Gastrocnemius medialis (tissue), 4 donors: ENCODE data around the gene BCAP31. TPM values are rescaled to one million over a fixed set of nuclear protein-coding genes. Genes with fewer than 3 reads are reported as not detected.

Experiments used
- ATAC-seq, 2 donors: fragments of 150-250 bp; one replicate each; pipeline ENCODE4 v1.9.1; 2016
- DNase-seq, 2 donors: peaks; one replicate each; pipeline ENCODE4 v3.0.0-alpha.2; 2019
- H3K27ac ChIP-seq, 4 donors: fragments of 200-600 bp; sonication (generic); 1 replicate in 1 of 4; 2 replicates in 3 of 4; pipeline ENCODE4 v1.5.1; 2016 to 2018; ENCODE audit warnings: mild to moderate bottlenecking in 2 of 4, moderate library complexity in 1 of 4
- H3K27me3 ChIP-seq, 3 donors: fragments of 200-600 bp; sonication (generic) in 2 of 3; 1 replicate in 1 of 3; 2 replicates in 2 of 3; pipeline versions ENCODE4 v1.5.1 to v1.6.0; 2016 to 2019; ENCODE audit warnings: mild to moderate bottlenecking in 1 of 3, moderate library complexity in 1 of 3
- H3K36me3 ChIP-seq, 2 donors: fragments of 200-600 bp; sonication (generic) in 1 of 2; one replicate each; pipeline ENCODE4 v1.5.1; 2017 to 2018
- H3K4me1 ChIP-seq, 2 donors: fragments of 200-600 bp; sonication (generic) in 1 of 2; one replicate each; pipeline ENCODE4 v1.5.1; 2016 to 2017; ENCODE audit warnings: mild to moderate bottlenecking in 2 of 2
- H3K4me3 ChIP-seq, 4 donors: fragments of 200-600 bp; sonication (generic) in 3 of 4; 1 replicate in 1 of 4; 2 replicates in 3 of 4; pipeline ENCODE4 v1.5.1; 2016 to 2019; ENCODE audit warnings: mild to moderate bottlenecking in 2 of 4
- H3K9me3 ChIP-seq, 3 donors: fragments of 200-600 bp; sonication (generic) in 2 of 3; 1 replicate in 1 of 3; 2 replicates in 2 of 3; pipeline ENCODE4 v1.5.1; 2016 to 2019
- POLR2A ChIP-seq, 2 donors: fragments of 450-650 bp; IDR thresholded peaks; one replicate each; pipeline ENCODE4 v1.6.1; 2017; ENCODE audit warnings: antibody characterized with exemption in 2 of 2, mild to moderate bottlenecking in 2 of 2, moderate library complexity in 2 of 2
- in situ Hi-C, 4 donors: fragments of 200-750 bp; cut with MboI; loops; one replicate each; pipeline versions ENCODE4 v1.15.0 to v1.8.0; 2017; ENCODE audit warnings: low sequenced_read_pairs in 4 of 4
- intact Hi-C: fragments of 100-400 bp; cut with DNase I; formaldehyde crosslinking; loops from one replicate; pipeline ENCODE4 v1.15.1; 2023; ENCODE audit warnings: low total_unique reads
- total RNA-seq, 4 donors: library from RNA; depleted of rRNA; stranded (reverse); fragments of >200 nt; gene quantifications; one replicate each; pipeline versions ENCODE4 v1.1.0 to v1.2.3, GENCODE V29; 2016
- TF ChIP-seq, protein P1 (sequence below), 5 experiments: fragments of 450-650 bp in 3 of 5; fragments of 200-600 bp in 2 of 5; sonication (generic) in 2 of 5; IDR thresholded peaks in 4 of 5; conservative IDR thresholded peaks in 1 of 5; 1 replicate in 4 of 5; 2 replicates in 1 of 5; pipeline ENCODE4 v1.5.1; 2016 to 2019; ENCODE audit warnings: antibody characterized with exemption in 5 of 5, mild to moderate bottlenecking in 3 of 5, moderate library complexity in 3 of 5

Gene BCAP31
- total RNA-seq, 4 donors from 2014 or later = 41.5 to 91.9 (median 48.3) TPM

- H3K27ac ChIP-seq = no peak within 1 kb of the TSS
- no peaks in the 10 kb centered on the region for H3K4me1 ChIP-seq
- intact Hi-C loops = no loop called here
- in situ Hi-C loops = loop anchor here in 1 of 4 donors (25.0 kb wide), 1 partner anchor 711 kb away; no protein-coding TSS in a partner anchor
- H3K36me3 ChIP-seq = no peaks in the 10 kb centered on the region
- H3K4me3 ChIP-seq = no peak within 1 kb of the TSS
- TF ChIP-seq, protein P1, sequence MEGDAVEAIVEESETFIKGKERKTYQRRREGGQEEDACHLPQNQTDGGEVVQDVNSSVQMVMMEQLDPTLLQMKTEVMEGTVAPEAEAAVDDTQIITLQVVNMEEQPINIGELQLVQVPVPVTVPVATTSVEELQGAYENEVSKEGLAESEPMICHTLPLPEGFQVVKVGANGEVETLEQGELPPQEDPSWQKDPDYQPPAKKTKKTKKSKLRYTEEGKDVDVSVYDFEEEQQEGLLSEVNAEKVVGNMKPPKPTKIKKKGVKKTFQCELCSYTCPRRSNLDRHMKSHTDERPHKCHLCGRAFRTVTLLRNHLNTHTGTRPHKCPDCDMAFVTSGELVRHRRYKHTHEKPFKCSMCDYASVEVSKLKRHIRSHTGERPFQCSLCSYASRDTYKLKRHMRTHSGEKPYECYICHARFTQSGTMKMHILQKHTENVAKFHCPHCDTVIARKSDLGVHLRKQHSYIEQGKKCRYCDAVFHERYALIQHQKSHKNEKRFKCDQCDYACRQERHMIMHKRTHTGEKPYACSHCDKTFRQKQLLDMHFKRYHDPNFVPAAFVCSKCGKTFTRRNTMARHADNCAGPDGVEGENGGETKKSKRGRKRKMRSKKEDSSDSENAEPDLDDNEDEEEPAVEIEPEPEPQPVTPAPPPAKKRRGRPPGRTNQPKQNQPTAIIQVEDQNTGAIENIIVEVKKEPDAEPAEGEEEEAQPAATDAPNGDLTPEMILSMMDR (IDR thresholded peaks at IDR 0.05 in 4 of 5, conservative IDR thresholded peaks at IDR 0.05 in 1 of 5) = no peak
- ATAC-seq (no peak), DNase-seq (no peak)
- H3K27me3 ChIP-seq = peaks cover 0 to 12% (median 11%) of the 10 kb centered on the region in 3 donors
- H3K9me3 ChIP-seq = no peaks in the 10 kb centered on the region
Observed at GRCh38 chrX:153673428-153674218, 50.6 kb downstream of the BCAP31 start, which contains the start of gene PNCK. Gene PNCK (minus strand): TSS chrX:153673813. CDS start chrX:153673076, 737 bp downstream.

DNA sequence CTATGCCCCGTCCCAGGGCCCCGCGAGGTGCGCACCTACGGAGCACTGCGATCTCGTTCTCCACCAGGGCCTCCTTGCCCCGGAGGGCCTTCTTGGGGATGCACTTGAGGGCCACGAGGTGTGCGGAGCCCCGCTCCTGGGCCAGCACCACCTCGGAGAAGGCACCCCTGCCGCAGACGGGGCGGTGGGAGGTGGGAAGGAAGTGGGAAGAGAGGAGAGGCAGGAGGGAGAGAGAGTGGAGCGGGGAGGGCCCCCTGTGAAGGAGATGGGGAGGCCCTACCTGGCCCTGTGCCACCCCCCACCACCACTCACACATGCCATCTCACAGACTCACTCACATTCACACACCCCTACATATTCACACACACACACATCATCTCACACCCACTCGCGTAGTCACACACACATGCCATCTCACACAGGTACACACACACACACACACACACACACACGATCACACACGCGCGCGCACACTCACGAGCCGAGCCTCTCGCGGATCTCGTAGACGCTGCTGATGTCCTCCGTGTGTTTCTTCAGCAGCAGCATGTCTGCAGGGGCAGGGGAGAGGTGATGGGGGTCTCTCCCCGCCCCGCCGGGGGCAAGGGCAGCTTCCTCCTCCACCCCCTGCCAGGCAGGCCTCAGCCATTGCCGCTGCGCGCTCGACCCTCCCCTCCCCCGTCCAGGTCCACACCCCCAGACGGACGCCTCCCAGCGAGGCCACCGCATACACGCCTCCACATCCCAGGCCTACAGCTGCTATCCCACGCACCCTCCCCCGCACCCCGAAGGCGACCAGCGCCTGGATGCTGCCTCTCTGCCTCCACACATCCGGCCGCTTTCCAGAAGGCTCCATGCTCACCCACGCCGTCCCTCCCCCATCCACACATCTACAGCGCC is 51.4 kb downstream of the BCAP31 start:
- Histone ChIP-seq H3K4me1 (peaks cover 0 to 3% of the 10 kb centered on the region in 2 donors), H3K9me3 (no peaks in the 10 kb centered on the region), H3K27ac (no peak overlapping the region), H3K4me3 (no peak overlapping the region), H3K36me3 (no peaks in the 10 kb centered on the region), H3K27me3 (peaks cover 0 to 12% (median 11%) of the 10 kb centered on the region in 3 donors)
- TF ChIP-seq, protein P1 (IDR thresholded peaks at IDR 0.05 in 4 of 5, conservative IDR thresholded peaks at IDR 0.05 in 1 of 5) = no peak
- TF ChIP-seq POLR2A (IDR thresholded peaks at IDR 0.05) = no peak
- no peak for ATAC-seq
- intact Hi-C loops = no loop called here
- DNase-seq = no peak
- in situ Hi-C loops = loop anchor here in 1 of 4 donors (25.0 kb wide), 1 partner anchor 710 kb away; no protein-coding TSS in a partner anchor

DNA sequence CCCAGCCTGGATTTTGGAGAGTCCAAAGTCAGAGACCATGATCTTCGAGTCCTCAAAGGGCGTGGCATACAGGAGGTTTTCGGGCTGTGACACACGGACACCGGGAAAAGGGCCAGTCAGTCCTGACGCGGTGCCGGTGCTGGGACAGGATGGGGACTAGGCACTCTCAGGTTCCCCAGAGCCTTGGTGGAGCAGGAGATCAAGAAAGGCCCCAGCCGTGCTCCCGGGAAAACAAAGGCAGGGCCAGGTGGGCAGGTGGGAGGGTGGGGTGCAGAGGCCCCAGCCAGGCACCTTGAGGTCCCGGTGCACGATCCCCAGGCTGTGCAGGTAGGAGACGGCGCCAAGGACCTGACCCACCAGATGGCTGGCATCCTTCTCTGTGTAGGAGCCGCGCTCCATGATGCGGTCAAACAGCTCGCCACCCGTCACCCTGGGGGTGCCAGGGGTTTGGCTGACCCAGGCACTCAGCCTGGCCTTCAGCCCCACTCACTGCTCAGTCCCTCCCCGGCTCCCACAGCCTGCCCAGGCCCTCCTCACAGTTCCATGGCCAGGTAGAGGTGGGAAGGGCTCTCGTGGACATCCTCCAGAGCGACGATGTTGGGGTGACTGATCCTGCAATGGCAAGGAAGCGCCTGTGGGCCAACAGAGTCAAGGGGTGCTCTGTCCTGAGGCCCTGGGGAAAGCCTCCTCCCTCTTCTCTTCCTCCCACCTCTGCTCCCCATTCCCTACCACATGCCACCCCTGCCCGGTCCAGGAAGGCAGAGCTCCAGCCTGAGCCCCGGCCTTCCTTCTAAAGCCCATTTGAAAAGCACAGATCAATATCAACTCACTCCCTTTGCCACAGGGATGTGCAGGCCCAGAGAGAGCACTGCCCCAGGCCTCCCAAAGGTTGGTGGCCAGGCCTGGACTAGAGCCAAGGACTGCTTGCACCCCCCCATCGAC is 52.3 kb downstream of the BCAP31 start:
- intact Hi-C loops (no loop called here), in situ Hi-C loops (loop anchor here in 1 of 4 donors (25.0 kb wide), 1 partner anchor 710 kb away; no protein-coding TSS in a partner anchor)
- H3K27ac ChIP-seq = no peak overlapping the region
- peaks cover 0 to 12% (median 11%) of the 10 kb centered on the region in 3 donors for H3K27me3 ChIP-seq
- DNase-seq (no peak), ATAC-seq (no peak)
- H3K4me1 ChIP-seq = peaks cover 0 to 5% of the 10 kb centered on the region in 2 donors
- H3K4me3 ChIP-seq = no peak overlapping the region
- H3K9me3 ChIP-seq = no peaks in the 10 kb centered on the region
- TF ChIP-seq POLR2A (IDR thresholded peaks at IDR 0.05) = no peak
- TF ChIP-seq, protein P1 (IDR thresholded peaks at IDR 0.05 in 4 of 5, conservative IDR thresholded peaks at IDR 0.05 in 1 of 5) = no peak
- H3K36me3 ChIP-seq = no peaks in the 10 kb centered on the region
